GM12878 (cell line): ENCODE data around the gene TMEM231. TPM values are rescaled to one million over a fixed set of nuclear protein-coding genes. Genes with fewer than 3 reads are reported as not detected.
"Not testable (repeated sequence)": the region's sequence is repeated elsewhere in the genome, so short reads cannot be mapped to it uniquely, and the experiment has no call there.

Source experiments
- ATAC-seq: fragments of 200-7000 bp; cut with Tn5 transposase; 3 replicates; pipeline ENCODE4 v1.9.1; 2020; ENCODE audit warnings: mild to moderate bottlenecking, moderate library complexity
- BruUV-seq: library from RNA; stranded (reverse); fragments of 400-500 nt; replicated peaks from 2 replicates; lab custom pipeline; 2021; lab: Mats Ljungman, UMichigan
- CTCF ChIA-PET: fragments of 300-600 bp; sonication (Branson Sonifier 250); formaldehyde crosslinking; extraction: SDS; loops from one replicate; lab custom pipeline; 2021; ENCODE audit warnings: inconsistent platforms; lab: Yijun Ruan, JAX
- POLR2A ChIA-PET: fragments of 350-600 bp; formaldehyde crosslinking; extraction: SDS; loops from one replicate; lab custom pipeline; 2021; ENCODE audit warnings: inconsistent platforms; lab: Charles Lee
- RAD21 ChIA-PET: fragments of 300-600 bp; sonication (Branson Sonifier 250); formaldehyde crosslinking; loops from one replicate; lab custom pipeline; 2023; ENCODE audit warnings: antibody characterized with exemption; ENCODE audit not compliant: unreplicated experiment; lab: Charles Lee
- SMC1A ChIA-PET: fragments of 300-600 bp; sonication (Branson Sonifier 250); formaldehyde crosslinking; loops from one replicate; lab custom pipeline; 2023; ENCODE audit not compliant: unreplicated experiment, uncharacterized antibody; lab: Charles Lee
- DNase-seq: peaks from one replicate; pipeline ENCODE4 v3.0.0-alpha.2; 2011; ENCODE audit warnings: low read depth, low spot score
- FAIRE-seq: peaks from 3 replicates; lab custom pipeline; 2011; peaks lifted over from hg19 to GRCh38; lab: Jason Lieb, UNC
- H2AFZ ChIP-seq: 2 replicates; pipeline ENCODE4 v1.6.0; 2011; ENCODE audit warnings: low read depth, low read length, control low read depth; ENCODE audit not compliant: control insufficient read depth
- H3K27ac ChIP-seq: 2 replicates; pipeline ENCODE4 v1.5.1; 2011; ENCODE audit warnings: control low read depth; ENCODE audit not compliant: control insufficient read depth, insufficient read depth
- H3K27me3 ChIP-seq, 2 experiments: replicated peaks in 1 of 2; 2 replicates each; pipeline versions ENCODE4 v1.6.0 to v1.6.1; 2011; ENCODE audit warnings: low read length in 1 of 2; ENCODE audit not compliant: control insufficient read depth in 2 of 2, insufficient read depth in 2 of 2
- H3K36me3 ChIP-seq, 2 experiments: 2 replicates each; pipeline ENCODE4 v1.5.1; 2011; ENCODE audit warnings: low read length in 1 of 2; ENCODE audit not compliant: control insufficient read depth in 2 of 2, insufficient read depth in 2 of 2
- H3K4me1 ChIP-seq: 2 replicates; pipeline ENCODE4 v1.6.1; 2011; ENCODE audit warnings: mild to moderate bottlenecking, low read length, moderate library complexity, mixed read lengths; ENCODE audit not compliant: control insufficient read depth, insufficient read depth
- H3K4me2 ChIP-seq: 2 replicates; pipeline ENCODE4 v1.6.0; 2011; ENCODE audit warnings: control low read depth; ENCODE audit not compliant: control insufficient read depth, insufficient read depth
- H3K4me3 ChIP-seq: fragments of 200-600 bp; sonication (generic); 2 replicates; pipeline ENCODE4 v1.5.1; 2016
- H3K79me2 ChIP-seq: 2 replicates; pipeline ENCODE4 v1.6.0; 2011; ENCODE audit warnings: low read length; ENCODE audit not compliant: control insufficient read depth, insufficient read depth
- H3K9ac ChIP-seq: 2 replicates; pipeline ENCODE4 v1.8.0; 2011; ENCODE audit warnings: low read length, control low read depth, mixed read lengths; ENCODE audit not compliant: control insufficient read depth, insufficient read depth
- H3K9me3 ChIP-seq: replicated peaks from 3 replicates; pipeline ENCODE4 v1.5.1; 2011; ENCODE audit warnings: mild to moderate bottlenecking, low read length; ENCODE audit not compliant: control insufficient read depth, insufficient read depth
- H4K20me1 ChIP-seq: 2 replicates; pipeline ENCODE4 v1.6.0; 2011; ENCODE audit not compliant: control insufficient read depth, insufficient read depth
- RUNX3 ChIP-seq: IDR thresholded peaks from 2 replicates; pipeline ENCODE4 v1.6.1; 2012; ENCODE audit warnings: low read length, inconsistent platforms
- TAF1 ChIP-seq: IDR thresholded peaks from 2 replicates; pipeline ENCODE4 v1.6.1; 2011; ENCODE audit warnings: mild to moderate bottlenecking, low read depth, low read length, borderline replicate concordance
- WGBS: methylation state at CpG from one replicate; pipeline ENCODE4 v1.1.6; 2016; ENCODE audit warnings: low lambda C conversion rate; ENCODE audit not compliant: insufficient replicate concordance, insufficient coverage; ENCODE audit errors: missing lambda C conversion rate; 5-methylcytosine and 5-hydroxymethylcytosine counted together
- in situ Hi-C: fragments of 300-500 bp; cut with MboI; formaldehyde crosslinking; loops from 9 replicates; pipeline ENCODE4 v1.14.3; 2018; ENCODE audit warnings: mixed read lengths
- intact Hi-C: fragments of 100-400 bp; cut with micrococcal nuclease; formaldehyde crosslinking; loops from one replicate; pipeline ENCODE4 v1.14.2; 2022; ENCODE audit not compliant: unreplicated experiment
- polyA plus RNA-seq, 11 experiments: library from polyadenylated mRNA; depleted of rRNA in 4 of 11; unstranded in 6 of 11; stranded (reverse) in 5 of 11; fragments of >200 nt; fragmentation: Nextera tagmentation in 4 of 11; fragmentation: Illumina TruSeq in 1 of 11; extraction: Ambion mirVana in 4 of 11; extraction: Trizol in 1 of 11; gene quantifications; 1 replicate in 1 of 11; 2 replicates in 10 of 11; pipeline versions ENCODE4 v1.2.1 to v1.2.3, GENCODE V29; 2011 to 2016; ENCODE audit warnings: inconsistent platforms in 2 of 11, missing spikeins in 2 of 11, low read depth in 1 of 11
- total RNA-seq, 4 experiments: library from RNA; depleted of rRNA in 3 of 4; stranded (reverse); fragments of >200 nt in 3 of 4; fragmentation: Illumina TruSeq in 1 of 4; extraction: Trizol in 1 of 4; gene quantifications; 2 replicates each; pipeline versions ENCODE4 v1.2.1 to v1.2.3, GENCODE V29; 2013 to 2021
- TF ChIP-seq, protein P1 (sequence below): fragments of 450-650 bp; IDR thresholded peaks from 2 replicates; pipeline ENCODE4 v1.6.1; 2016; ENCODE audit warnings: mild to moderate bottlenecking
- TF ChIP-seq, protein P2 (sequence below): IDR thresholded peaks from 2 replicates; pipeline ENCODE4 v1.6.1; 2011; ENCODE audit warnings: borderline replicate concordance, low read depth, mild to moderate bottlenecking, moderate library complexity, low read length; ENCODE audit not compliant: insufficient read depth, poor library complexity, severe bottlenecking

Gene TMEM231
- total and polyA plus RNA-seq, 10 of the 15 experiments (the other 5 are each of a cell fraction or from before 2014, with no cell fraction given), result 1.2 to 9.1 (median 5.9) TPM

DNA sequence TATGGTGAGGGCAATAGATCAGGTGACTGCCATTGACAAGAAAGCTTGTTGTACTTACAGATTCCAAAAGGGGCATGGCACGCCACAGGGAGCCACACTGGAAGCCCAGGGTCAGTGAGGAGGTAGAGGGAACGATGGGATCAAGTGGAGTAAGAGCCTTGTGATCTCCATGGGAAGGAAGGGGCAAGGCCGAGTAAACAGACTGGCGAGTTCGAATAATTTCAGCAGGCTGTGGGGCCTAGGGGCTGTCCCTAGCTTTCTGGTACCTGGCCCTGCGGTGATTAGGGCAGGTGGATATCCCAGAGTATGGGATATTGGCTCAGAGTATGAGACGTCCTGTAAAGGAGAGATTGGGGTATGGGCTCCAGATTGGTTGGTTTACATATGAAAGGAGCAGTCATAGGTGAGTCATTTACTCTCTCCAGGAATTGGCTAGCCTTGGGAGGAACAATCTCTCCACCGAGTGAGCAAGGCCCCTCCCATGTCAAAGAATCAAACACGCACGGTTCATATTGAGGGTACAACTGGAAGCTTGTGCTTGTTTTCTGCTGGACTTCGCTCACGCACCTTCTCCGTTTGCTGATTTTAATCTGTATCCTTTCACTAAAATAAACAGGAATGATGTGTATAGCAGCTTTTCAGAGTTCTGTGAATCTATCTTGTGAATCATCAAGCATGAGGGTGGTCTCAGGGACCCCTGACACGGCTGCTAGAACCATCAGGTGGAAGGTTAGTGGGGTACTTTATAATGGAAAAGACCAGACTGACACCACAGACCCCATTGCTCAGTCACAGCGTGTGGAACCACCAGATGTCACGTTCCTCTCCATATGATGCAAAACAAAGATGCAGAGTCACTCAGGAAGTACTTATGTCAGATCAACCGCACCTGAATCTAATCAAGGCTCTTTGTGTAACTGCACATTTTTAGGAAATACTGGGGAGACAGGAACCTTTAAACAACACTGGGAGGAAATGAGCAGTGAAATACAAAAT, 38.1 kb upstream of the TMEM231 start:
- H3K27ac ChIP-seq, result peak overlapping the region; percentile 18; the same call in 1 of the 2 replicates
- no peaks in the 10 kb centered on the region for H3K9me3 ChIP-seq
- DNase-seq, result no peak
- in situ Hi-C loops, result no loop called here
- no peaks in the 10 kb centered on the region for H3K4me1 ChIP-seq
- RAD21 ChIA-PET, result no interaction called here
- no peak for ATAC-seq
- SMC1A ChIA-PET, result no interaction called here
- no peak for FAIRE-seq
- 82% methylated on average over 17 of the region's 17 CpGs for WGBS
- intact Hi-C loops, result no loop called here
- H2AFZ ChIP-seq, result no peak overlapping the region
- H4K20me1 ChIP-seq, result no peaks in the 10 kb centered on the region
- CTCF ChIA-PET, result no interaction called here
- H3K4me2 ChIP-seq, result no peak overlapping the region
- no peak overlapping the region for H3K4me3 ChIP-seq
- no peaks in the 10 kb centered on the region for H3K79me2 ChIP-seq
- TF ChIP-seq RUNX3, result peak; percentile 36; the same call in 1 of the 2 replicates
- TF ChIP-seq TAF1, result no peak
- H3K27me3 ChIP-seq, result no peaks in the 10 kb centered on the region
- BruUV-seq, result no TSS peak
- no peak overlapping the region for H3K9ac ChIP-seq
- POLR2A ChIA-PET, result no interaction called here
- H3K36me3 ChIP-seq, result peaks cover 0 to 11% of the 10 kb centered on the region in 2 experiments

DNA sequence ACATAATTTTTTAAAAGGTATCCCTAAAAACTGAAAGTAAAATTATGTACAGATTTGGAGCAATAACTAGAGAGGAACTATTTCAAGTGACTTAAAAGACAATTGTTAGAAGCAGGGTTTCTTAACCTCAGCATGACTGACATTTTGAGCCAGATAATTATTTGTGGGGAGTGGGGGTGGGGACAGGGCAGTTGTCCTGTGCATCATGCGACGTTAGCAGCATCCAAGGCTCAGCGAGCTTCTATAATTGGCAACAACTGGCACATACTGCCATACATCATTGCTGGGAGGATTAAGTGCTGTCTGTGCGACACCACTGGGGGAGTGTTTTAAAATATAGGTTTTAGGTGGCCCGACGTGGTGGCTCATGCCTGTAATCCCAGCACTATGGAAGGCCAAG, 37.3 kb upstream of the TMEM231 start:
- Histone ChIP-seq H4K20me1 (no peaks in the 10 kb centered on the region), H3K9ac (no peak overlapping the region), H3K4me3 (no peak overlapping the region), H3K27ac (no peak overlapping the region), H3K79me2 (no peaks in the 10 kb centered on the region), H3K4me2 (no peak overlapping the region), H3K4me1 (no peaks in the 10 kb centered on the region)
- in situ Hi-C loops, result no loop called here
- DNase-seq, result no peak
- FAIRE-seq, result no peak
- no TSS peak for BruUV-seq
- WGBS, result 99% methylated on average over 6 of the region's 6 CpGs
- SMC1A ChIA-PET, result no interaction called here
- POLR2A ChIA-PET, result no interaction called here
- ATAC-seq, result no peak
- RAD21 ChIA-PET, result no interaction called here
- TF ChIP-seq, protein P1, sequence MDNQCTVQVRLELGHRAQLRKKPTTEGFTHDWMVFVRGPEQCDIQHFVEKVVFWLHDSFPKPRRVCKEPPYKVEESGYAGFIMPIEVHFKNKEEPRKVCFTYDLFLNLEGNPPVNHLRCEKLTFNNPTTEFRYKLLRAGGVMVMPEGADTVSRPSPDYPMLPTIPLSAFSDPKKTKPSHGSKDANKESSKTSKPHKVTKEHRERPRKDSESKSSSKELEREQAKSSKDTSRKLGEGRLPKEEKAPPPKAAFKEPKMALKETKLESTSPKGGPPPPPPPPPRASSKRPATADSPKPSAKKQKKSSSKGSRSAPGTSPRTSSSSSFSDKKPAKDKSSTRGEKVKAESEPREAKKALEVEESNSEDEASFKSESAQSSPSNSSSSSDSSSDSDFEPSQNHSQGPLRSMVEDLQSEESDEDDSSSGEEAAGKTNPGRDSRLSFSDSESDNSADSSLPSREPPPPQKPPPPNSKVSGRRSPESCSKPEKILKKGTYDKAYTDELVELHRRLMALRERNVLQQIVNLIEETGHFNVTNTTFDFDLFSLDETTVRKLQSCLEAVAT, result no peak
- TF ChIP-seq, protein P2, sequence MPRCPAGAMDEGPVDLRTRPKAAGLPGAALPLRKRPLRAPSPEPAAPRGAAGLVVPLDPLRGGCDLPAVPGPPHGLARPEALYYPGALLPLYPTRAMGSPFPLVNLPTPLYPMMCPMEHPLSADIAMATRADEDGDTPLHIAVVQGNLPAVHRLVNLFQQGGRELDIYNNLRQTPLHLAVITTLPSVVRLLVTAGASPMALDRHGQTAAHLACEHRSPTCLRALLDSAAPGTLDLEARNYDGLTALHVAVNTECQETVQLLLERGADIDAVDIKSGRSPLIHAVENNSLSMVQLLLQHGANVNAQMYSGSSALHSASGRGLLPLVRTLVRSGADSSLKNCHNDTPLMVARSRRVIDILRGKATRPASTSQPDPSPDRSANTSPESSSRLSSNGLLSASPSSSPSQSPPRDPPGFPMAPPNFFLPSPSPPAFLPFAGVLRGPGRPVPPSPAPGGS, result peak; percentile 51
- TF ChIP-seq, all 136 proteins: peak for 1
- Histone ChIP-seq H2AFZ (no peak overlapping the region), H3K36me3 (peaks cover 0 to 10% of the 10 kb centered on the region in 2 experiments; a peak in 3 of 4 replicates), H3K9me3 (no peaks in the 10 kb centered on the region), H3K27me3 (no peaks in the 10 kb centered on the region)
- CTCF ChIA-PET, result no interaction called here
- intact Hi-C loops, result no loop called here

DNA sequence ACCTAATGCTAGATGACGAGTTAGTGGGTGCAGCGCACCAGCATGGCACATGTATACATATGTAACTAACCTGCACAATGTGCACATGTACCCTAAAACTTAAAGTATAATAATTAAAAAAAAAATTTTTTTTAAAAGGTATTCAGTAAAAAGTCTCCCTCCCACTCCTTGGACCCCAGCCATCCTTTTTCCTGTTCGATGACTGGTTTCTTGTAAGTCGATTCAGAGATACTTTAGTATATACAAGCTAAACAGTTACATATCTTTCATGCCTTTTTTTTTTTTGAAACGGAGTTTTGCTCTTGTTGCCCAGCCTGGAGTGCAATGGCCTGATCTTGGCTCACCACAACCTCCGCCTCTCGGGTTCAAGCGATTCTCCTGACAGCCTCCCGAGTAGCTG, 35.9 kb upstream of the TMEM231 start:
- ATAC-seq, H3K27me3 ChIP-seq, CTCF ChIA-PET, in situ Hi-C loops, H2AFZ ChIP-seq, H3K79me2 ChIP-seq, FAIRE-seq, DNase-seq, RAD21 ChIA-PET, H3K27ac ChIP-seq, POLR2A ChIA-PET, H3K4me2 ChIP-seq, BruUV-seq, H3K4me1 ChIP-seq, H4K20me1 ChIP-seq, H3K9ac ChIP-seq, H3K9me3 ChIP-seq, H3K4me3 ChIP-seq, H3K36me3 ChIP-seq, intact Hi-C loops: not testable (repeated sequence)
- SMC1A ChIA-PET, result interaction anchor here (0.6 kb wide), 1 partner anchor 17 kb away, joined by 3 read pairs; no protein-coding TSS in a partner anchor
- 97% methylated on average over 7 of the region's 9 CpGs for WGBS
